ENCODE results near the gene LUC7L3. TPM values are rescaled to one million over a fixed set of nuclear protein-coding genes. Genes with fewer than 3 reads are reported as not detected.

The LUC7L3 gene
- total RNA-seq, 3 donors from 2014 or later, result 91.0 to 122 (median 114) TPM

- Histone ChIP-seq H3K4me1 (ENCODE audit: low read depth) (no peaks in the 10 kb centered on the region), H3K9me3 (no peaks in the 10 kb centered on the region), H3K36me3 (ENCODE audit: low read depth) (peaks cover 34% of the 10 kb centered on the region), H3K4me3 (no peak overlapping the region)
- ATAC-seq (no peak), DNase-seq (no peak)
- intact Hi-C loops (cut with DNase I, micrococcal nuclease), result no loop called here
- TF ChIP-seq CTCF (IDR thresholded peaks at IDR 0.05), result no peak
Measured at GRCh38 chr17:50745631-50746030, 26.2 kb downstream of the LUC7L3 start.

- Histone ChIP-seq H3K4me1 (ENCODE audit: low read depth) (no peaks in the 10 kb centered on the region), H3K4me3 (no peak overlapping the region), H3K9me3 (no peaks in the 10 kb centered on the region), H3K36me3 (ENCODE audit: low read depth) (peaks cover 26% of the 10 kb centered on the region)
- DNase-seq (no peak), ATAC-seq (no peak)
- TF ChIP-seq CTCF (IDR thresholded peaks at IDR 0.05), result no peak
- intact Hi-C loops (cut with DNase I, micrococcal nuclease), result no loop called here
Measured at GRCh38 chr17:50749245-50749644, 29.8 kb downstream of the LUC7L3 start.

- ATAC-seq (no peak), DNase-seq (no peak)
- no peak overlapping the region for H3K4me3 ChIP-seq
- peaks cover 10% of the 10 kb centered on the region for H3K36me3 ChIP-seq (ENCODE audit: low read depth)
- H3K9me3 ChIP-seq, result no peaks in the 10 kb centered on the region
- no peaks in the 10 kb centered on the region for H3K4me1 ChIP-seq (ENCODE audit: low read depth)
- no peak for TF ChIP-seq CTCF (IDR thresholded peaks at IDR 0.05)
- intact Hi-C loops (cut with DNase I, micrococcal nuclease), result no loop called here
Measured at GRCh38 chr17:50754521-50754920, 35.1 kb downstream of the LUC7L3 start.

- TF ChIP-seq CTCF (IDR thresholded peaks at IDR 0.05), result no peak
- peaks cover 2% of the 10 kb centered on the region for H3K4me1 ChIP-seq (ENCODE audit: low read depth)
- intact Hi-C loops (cut with DNase I, micrococcal nuclease), result no loop called here
- no peak overlapping the region for H3K4me3 ChIP-seq
- no peak for ATAC-seq
- DNase-seq, result no peak
- peaks cover 4% of the 10 kb centered on the region for H3K36me3 ChIP-seq (ENCODE audit: low read depth)
- H3K9me3 ChIP-seq, result no peaks in the 10 kb centered on the region
Measured at GRCh38 chr17:50758524-50758923, 39.1 kb downstream of the LUC7L3 start.

- Histone ChIP-seq H3K4me3 (no peak overlapping the region), H3K36me3 (ENCODE audit: low read depth) (no peaks in the 10 kb centered on the region), H3K4me1 (ENCODE audit: low read depth) (peaks cover 8% of the 10 kb centered on the region), H3K9me3 (no peaks in the 10 kb centered on the region)
- ATAC-seq (no peak), DNase-seq (no peak)
- intact Hi-C loops (cut with DNase I, micrococcal nuclease), result no loop called here
- no peak for TF ChIP-seq CTCF (IDR thresholded peaks at IDR 0.05)
Measured at GRCh38 chr17:50758989-50759544, 39.7 kb downstream of the LUC7L3 start.

- intact Hi-C loops (cut with DNase I, micrococcal nuclease), result no loop called here
- no peak overlapping the region for H3K4me3 ChIP-seq
- no peak for TF ChIP-seq CTCF (IDR thresholded peaks at IDR 0.05)
- ATAC-seq, result no peak
- no peak for DNase-seq
- H3K4me1 ChIP-seq (ENCODE audit: low read depth), result peaks cover 28% of the 10 kb centered on the region
- H3K36me3 ChIP-seq (ENCODE audit: low read depth), result no peaks in the 10 kb centered on the region
- no peaks in the 10 kb centered on the region for H3K9me3 ChIP-seq
Measured at GRCh38 chr17:50762177-50762576, 42.8 kb downstream of the LUC7L3 start.
